ENCODE results near the gene PTP4A2.

DNA sequence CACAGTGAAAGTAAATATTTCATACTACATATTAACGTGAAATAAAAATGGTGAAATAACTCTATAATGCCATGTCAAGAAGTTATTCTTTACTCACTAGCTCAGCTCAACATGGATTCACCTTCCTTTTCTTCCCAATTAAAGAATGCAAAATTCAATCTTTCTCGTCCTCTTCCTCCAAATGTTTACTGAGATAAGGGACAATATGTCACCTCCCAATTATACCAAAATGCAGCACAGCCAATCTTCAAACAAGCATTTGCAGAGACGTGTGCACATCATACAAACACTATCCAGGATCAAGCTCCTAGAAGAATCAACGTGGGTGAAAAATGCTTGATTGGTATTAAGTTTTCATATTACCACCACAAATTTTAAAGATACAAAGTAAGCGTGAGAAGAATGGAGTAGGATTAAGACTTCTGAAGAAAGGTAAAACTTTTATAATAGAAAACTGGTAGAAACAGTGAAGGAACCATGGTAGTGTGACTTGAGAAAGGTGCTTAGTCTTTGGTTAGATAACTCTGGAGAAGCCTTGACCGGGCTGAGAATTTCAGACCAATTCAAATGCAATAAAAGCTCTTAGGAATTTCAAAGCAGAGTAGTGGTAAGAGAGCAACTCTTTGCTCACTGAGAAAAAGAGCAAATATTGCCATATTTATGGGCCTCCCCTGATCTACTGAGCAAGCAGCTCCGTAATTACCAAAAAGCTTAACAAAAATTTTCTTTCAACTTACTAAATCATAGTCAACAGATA is 7.2 kb downstream of the PTP4A2 start:
- TF ChIP-seq, protein P1, sequence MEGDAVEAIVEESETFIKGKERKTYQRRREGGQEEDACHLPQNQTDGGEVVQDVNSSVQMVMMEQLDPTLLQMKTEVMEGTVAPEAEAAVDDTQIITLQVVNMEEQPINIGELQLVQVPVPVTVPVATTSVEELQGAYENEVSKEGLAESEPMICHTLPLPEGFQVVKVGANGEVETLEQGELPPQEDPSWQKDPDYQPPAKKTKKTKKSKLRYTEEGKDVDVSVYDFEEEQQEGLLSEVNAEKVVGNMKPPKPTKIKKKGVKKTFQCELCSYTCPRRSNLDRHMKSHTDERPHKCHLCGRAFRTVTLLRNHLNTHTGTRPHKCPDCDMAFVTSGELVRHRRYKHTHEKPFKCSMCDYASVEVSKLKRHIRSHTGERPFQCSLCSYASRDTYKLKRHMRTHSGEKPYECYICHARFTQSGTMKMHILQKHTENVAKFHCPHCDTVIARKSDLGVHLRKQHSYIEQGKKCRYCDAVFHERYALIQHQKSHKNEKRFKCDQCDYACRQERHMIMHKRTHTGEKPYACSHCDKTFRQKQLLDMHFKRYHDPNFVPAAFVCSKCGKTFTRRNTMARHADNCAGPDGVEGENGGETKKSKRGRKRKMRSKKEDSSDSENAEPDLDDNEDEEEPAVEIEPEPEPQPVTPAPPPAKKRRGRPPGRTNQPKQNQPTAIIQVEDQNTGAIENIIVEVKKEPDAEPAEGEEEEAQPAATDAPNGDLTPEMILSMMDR (IDR thresholded peaks at IDR 0.05): no peak
- TF ChIP-seq POLR2A (IDR thresholded peaks at IDR 0.05): no peak

All from lower leg skin (tissue), 3 donors.